ENCODE results near the gene SMAD7.

SMAD7 gene

DNA sequence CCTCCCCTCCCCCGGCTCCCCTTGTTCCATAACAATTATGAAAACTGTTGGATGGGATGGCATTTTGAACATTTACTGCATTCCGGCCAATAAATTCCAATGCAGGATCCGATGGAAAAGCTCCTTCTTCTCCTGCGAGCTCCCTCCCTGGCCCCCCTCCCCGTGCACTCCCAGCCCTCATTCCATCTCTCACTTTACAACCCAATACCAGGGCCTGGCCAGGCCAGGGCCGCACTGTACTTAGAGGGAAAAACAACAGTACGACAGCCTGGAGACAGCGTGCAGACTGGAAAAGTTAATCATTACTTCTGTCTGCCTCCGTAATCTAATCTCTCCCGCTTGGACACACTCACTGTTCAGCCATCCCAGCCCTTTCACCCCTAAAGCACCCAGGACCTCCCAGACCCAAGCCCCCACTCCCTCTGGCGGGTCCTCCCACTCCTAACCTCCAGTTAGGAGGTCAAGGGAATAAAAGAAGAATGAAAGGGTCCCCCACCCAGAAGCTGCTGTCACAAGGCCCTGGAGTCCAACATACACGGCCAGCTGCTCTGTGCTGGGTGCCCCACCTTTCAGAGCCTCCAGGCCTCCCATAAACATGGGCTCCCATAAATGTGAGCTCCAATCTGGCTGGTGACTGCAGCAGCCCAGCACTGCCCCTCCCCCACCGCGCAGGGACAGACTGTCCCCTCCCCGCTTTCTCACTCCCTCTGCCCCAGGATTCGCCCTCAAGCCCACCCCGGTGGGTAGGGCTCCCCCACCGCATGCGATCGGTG is 20.6 kb downstream of the SMAD7 start:
- no peak for DNase-seq (ENCODE audit: low spot score)

DNA sequence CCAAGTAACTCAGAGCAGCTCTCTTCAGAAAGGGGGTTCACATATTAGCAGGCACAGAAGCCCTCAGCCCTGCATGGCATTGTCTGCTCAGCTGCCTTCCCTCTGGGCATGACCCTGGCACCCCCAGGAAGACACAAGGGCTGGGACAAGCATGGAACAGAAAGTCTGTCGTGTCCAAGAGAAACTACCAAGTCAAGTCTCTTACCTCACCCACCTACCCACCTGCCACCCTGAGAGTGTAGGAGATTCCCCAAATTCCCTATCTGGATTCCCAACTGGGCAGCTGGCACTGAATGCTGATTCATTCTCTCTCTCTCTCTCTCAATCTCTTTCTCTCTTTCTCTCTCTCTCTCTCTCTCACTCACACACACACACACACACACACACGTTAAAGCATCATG is 21.6 kb downstream of the SMAD7 start:
- DNase-seq (ENCODE audit: low spot score), result no peak

DNA sequence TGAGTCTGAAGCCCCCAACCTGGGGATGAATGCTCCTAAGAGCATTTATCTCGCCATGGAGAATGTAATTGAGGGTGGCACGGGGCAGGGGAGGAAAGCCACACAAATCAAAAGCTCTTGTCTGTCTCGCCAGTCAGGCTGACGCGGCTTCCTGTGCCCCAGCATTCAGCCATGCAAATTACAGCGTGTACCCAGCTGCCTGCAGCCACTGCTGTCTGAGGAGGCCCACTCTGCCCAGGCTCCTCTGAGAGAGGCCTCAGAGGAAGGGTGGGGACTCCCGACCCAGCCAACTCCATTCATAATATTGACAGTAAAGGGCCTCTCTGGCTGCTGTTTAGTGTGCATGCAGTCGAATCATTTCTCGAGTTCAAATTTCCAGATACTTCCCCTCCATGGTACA is 22.0 kb downstream of the SMAD7 start:
- DNase-seq (ENCODE audit: low spot score), result peak; percentile 82

DNA sequence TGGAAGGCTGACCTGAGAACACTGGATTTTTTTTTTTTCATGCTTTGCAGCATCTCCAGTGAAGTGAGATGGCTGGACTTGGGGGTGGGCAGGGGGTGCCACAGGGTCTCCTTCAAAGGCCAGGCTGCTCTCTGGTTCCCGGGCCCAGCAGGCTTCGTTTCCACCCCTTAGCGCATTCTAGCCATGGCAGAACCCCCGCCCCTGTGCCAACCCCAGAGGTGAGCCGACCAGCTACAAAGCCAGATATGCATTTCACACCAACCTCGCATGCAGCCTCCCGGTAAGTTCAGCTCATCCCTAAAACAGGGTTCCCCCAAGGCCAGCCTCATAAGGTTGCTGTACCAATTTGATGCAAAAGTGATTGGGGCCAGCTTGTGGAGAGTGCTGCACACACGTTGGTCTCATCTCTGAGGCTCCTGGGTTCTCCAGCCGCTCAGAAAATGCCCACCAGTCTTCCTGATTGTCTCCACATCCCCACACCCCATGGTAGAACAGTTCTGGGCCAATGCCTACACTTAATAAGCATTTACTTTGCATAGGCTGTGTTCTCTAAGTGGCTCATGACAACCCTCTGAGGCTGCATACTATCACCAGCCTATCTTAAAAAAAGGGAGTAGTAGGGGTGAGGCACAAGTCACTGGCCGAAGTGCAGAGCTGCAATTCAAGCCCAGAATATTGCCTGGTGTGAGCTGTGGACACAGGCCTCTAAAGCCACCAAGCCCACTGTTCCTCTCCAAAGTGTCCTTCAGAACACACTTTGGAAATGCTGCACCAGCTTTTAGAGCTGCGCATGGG is 23.3 kb downstream of the SMAD7 start:
- no peak for DNase-seq (ENCODE audit: low spot score)

DNA sequence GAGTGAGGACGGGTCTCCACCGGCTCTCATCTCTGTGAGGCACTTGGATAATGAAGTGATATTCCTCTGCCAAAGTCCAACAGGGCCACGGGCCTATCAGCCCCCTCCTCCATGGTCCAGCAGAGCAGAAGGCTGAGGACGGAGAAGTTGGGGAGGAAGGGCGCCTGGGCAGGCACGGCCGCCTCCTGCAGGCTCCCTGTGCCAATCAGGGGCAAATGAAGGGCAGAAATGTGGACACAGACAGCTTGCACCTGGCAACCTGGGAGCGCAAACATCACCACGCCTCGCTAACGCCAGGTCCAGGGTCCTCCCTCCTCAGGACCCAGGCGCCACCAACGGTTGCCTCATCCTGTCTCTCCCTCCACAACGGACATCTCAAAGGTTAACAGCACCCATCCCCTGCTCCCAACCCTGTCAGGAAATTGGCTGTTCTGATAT is 24.3 kb downstream of the SMAD7 start:
- DNase-seq (ENCODE audit: low spot score), result no peak

DNA sequence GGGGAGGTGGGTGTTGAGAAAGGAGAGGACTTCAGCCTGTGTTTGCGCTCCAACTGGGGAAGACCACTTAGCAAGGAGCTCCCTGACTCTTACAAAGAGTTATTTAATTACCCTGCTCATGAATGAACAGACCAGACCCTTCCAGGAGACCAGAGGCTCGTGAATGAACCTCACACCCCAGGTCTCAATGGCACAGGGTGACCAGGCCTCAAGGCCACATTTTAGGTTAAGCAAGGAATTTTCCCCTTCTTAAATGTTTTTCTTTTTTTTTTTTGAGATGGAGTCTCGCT is 25.3 kb downstream of the SMAD7 start:
- no peak for DNase-seq (ENCODE audit: low spot score)

DNA sequence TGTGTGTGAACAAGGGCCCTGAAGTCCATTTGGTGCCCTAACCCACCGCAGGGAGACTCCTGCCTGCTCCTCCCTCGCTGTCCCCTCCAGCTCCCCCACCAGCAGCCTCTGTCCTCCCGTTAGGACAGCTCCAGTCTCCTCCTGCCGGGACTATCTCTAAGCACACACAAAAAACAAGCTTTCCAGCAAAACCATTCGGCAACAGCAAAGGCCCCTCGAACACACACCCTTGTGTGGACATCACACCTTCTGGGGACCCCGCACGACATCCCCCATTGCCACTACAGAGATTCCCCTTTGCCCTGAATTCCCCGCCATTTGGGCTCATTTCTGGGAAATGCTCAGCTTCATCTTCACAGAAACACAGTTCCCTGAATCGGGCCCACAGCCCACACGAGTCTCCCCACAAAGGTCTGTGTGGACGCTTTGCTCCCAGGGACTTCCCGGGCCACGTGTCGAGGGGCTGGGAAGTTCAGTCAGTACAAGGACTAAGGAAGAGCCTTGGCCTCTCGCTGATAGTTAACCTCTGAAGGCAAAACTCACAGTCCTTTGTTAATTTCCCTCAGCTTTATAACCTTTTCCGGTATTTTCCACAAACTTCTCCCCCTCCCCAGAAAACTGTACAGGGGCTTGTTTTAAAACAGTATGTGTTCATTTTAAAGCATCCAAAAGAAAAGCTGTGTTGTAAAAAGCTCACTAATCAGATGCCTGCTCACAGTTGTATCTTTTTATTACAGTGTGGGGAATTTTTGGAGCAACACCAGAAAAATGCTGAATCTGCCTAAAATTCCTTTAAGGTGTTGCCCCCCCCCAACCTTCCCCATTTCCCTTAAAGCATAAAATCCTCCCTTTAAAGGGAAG is 25.9 kb downstream of the SMAD7 start:
- no peak for DNase-seq (ENCODE audit: low spot score)

DNA sequence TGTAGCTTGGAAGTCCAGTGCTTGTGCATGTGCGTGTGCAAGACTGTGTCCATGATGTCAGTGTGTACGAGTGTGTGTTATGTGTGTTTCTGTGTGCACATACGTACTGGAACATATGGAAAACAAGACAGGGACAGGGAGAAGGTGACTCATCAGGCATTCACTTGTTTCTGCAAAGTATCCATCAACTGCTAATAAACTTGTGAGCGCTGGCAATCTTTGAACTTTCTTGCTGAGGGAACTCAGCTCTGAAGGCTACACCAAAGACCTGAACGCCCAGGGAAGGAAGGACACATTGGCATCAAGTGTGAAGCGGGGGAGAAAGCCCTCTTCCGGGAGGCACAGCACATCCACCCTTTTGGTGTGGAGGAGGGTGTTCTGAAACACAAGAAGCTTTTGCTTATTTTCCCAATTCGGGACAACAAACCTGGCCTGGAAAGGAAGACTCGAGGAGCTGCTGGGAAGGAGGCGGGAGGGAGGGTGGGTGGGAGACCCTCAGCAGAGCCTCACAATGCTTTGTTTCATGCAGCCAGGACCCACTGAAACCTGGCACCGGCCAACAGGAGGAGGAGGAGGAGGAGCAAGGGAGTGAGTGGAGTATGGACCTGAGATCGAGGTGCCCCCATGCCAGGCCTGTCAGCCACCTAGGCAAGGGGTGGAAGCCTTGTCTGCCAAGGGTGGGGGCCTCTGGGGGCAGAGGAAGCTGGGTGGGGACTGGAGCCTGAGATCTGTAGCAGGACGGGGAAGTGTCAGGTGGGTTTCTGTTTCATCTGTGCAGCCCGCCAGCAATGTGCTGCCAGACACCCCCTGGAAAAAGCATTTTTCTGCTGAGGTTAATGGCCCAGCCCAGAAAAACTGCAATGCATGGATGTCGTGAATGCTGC is 26.8 kb downstream of the SMAD7 start:
- no peak for DNase-seq (ENCODE audit: low spot score)

DNA sequence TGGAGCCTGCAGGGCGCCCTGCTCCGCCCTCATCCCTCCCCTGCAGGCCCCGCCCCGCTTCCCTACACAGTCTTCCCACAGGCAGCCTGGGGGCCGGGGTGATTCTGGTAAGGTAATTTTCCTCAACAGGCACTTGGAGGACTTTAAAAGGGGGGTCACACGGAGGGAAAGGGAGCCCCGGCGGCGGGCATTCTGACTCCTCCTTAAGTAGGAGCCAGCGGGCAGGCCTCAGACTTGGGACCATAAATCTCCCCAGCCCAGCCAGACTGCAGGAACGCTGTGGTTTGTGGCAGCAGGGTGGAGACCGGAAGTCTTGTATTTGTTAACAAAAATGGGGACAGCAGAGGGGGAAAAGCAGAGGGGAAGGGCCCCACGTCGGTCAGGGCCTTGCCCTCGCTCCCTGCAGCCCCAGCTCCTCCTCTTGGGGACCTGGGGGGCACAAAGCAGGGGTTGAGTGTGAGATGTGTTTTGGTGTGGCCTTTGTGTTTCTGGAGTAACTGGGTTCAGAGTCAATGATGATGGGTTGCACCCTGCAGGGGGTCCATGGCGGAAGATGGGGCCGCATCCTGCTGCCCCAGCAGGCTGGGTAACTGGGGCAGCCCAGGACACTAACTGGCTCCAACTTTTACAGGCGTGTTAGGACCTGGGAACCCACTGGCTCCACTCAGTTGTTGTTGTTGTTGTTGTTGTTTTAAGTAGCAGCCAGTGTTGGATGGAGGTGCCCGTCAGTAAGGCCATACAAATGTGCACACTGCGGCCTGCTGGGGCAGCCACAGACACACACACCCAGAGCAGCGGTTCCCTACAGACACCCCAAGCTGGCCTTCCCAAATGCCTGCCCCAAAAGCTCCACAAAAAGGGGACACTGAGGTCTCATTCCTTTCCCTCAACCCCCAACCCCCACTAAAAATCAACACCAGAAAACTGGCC is 27.7 kb downstream of the SMAD7 start:
- no peak for DNase-seq (ENCODE audit: low spot score)

DNA sequence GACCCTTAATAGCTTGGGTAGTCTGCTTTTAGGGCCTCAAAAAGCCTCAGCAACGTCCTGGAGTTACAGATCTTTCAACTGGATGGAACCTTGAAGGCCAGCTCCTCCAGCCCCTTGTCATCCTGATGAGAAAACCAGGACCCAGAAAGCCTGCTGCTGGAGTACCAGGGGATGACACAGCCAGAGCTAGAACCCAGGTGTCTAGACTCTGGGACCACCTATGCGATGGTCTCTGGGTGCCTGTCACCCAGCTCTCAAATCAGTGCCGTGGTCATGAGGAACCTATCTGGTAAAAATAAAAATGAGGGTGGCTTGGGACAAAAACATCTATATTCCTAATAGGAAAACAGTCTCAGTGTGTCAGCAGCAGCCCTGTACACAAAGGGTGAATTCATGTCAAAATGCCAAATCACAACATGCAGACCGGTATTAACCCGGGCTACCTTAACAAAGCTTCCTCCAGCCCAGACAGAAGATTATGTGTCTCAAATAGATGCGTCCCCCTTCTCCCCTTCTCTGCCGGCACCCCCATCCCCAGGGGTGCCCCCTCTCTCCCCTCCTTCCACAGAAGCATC is 28.5 kb downstream of the SMAD7 start:
- DNase-seq (ENCODE audit: low spot score), result no peak

DNA sequence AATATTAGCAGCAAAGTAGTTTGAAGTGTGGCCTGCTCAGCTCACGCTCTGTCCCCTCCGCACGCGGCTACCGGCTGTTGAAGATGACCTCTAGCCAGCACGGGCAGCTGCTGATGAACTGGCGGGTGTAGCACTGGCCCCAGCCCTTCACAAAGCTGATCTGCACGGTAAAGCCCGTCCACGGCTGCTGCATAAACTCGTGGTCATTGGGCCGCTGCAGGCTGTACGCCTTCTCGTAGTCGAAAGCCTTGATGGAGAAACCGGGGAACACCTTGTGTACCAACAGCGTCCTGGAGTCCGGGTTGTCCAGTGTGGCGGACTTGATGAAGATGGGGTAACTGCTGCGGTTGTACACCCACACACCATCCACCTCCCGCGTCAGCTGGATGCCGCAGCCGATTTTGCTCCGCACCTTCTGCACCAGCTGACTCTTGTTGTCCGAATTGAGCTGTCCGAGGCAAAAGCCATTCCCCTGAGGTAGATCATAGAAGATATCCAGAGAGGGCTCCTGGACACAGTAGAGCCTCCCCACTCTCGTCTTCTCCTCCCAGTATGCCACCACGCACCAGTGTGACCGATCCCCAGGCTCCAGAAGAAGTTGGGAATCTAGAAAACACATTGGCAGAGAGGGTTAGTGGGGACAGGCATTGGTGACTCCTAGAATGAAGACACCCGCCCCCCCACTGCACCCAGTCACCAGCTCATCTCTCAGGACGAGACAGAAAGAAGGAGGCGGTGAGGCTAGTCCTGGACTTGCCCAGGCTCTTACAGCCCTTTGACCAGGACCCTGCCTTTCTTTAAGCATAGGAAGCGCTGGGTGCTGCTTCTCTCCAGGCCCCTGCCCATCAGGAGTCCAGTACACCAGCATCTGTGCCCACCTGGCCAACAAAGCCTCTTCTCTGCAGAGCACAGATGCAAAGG is 29.2 kb downstream of the SMAD7 start:
- no peak for DNase-seq (ENCODE audit: low spot score)

DNA sequence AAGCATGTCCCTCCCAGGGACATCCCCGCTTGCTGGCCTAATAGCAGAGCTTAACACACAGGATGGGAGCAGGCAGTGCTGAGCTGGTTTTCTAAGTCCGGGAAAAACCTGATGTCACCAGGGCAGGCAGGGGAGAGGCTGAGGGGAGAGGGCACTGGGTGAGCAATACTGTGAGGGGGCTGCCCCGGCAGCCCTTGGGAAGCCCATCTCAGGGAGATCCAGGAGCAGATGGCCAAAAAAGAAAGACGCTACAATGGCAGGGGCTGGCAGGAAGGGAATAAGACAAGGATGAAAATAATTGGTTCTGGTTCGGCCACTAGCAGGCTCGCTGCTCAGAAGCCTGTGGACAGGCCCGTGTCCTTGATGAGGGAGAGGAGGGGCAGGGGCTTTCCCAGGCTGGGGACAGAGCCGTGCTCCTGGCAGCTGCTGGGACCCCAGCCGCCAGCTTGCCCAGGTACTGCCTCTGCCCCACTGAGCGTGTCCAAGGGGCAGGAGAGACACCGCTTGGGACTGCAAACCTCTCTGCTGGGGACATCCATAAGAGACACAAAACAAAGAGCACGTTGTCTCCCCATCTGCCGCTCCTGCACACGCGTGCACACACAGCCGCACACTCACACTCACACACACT is 30.2 kb downstream of the SMAD7 start:
- no peak for DNase-seq (ENCODE audit: low spot score)

DNA sequence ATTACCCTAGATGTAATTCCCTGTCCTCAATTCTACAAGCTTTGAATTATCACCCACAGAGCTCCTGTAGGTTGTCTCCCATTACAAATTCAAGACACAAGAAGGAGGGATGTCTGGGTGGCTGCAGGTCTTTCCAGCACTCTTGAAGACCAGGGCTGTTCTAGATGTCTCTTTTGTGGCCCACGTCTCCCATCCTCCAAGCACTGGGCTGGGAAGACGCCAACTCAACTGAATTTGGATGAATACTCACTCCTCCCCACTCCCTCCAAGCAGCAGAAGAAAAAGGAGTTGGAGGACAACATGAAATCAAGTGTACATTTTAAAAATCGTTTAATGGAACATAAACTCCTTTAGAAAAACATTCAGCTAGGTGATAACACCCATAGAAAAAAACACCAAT is 31.2 kb downstream of the SMAD7 start:
- DNase-seq (ENCODE audit: low spot score), result no peak

DNA sequence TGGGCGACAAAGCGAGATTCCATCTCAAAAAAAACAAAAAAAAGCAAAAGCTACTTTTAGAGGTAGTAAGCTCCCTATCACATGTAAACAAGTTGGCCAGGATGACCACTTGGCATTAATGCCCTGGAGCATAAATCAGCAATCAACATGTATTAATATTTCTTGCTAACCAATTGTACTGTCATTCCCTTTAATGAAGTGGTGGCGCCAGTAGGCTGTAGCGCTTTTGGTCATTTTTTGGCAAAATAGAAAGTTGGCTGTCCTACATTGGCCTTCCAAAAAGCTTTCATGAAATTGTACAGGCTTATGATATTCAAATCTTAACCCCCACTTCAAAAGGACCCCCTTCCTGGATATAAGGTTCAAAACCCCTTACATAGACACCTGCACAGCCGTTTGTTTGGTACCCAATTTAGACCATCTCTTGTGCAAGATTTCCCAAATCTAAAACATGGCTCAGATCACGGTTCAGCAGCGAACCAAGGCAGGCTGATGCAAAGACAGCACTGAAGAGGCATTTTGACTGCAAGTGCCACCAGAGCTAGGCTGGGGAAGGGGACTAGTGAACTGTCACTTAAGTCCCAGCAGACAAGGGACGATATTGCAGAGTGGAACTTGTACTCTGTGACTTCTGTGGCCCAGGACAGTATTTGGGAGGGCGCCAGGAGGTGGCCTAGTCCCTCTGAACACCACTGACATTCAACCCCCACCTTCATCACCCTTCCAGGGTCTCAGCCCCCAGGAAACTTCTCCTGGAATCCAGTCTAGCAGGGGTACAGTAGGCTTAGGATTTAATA is 31.9 kb downstream of the SMAD7 start:
- no peak for DNase-seq (ENCODE audit: low spot score)

DNA sequence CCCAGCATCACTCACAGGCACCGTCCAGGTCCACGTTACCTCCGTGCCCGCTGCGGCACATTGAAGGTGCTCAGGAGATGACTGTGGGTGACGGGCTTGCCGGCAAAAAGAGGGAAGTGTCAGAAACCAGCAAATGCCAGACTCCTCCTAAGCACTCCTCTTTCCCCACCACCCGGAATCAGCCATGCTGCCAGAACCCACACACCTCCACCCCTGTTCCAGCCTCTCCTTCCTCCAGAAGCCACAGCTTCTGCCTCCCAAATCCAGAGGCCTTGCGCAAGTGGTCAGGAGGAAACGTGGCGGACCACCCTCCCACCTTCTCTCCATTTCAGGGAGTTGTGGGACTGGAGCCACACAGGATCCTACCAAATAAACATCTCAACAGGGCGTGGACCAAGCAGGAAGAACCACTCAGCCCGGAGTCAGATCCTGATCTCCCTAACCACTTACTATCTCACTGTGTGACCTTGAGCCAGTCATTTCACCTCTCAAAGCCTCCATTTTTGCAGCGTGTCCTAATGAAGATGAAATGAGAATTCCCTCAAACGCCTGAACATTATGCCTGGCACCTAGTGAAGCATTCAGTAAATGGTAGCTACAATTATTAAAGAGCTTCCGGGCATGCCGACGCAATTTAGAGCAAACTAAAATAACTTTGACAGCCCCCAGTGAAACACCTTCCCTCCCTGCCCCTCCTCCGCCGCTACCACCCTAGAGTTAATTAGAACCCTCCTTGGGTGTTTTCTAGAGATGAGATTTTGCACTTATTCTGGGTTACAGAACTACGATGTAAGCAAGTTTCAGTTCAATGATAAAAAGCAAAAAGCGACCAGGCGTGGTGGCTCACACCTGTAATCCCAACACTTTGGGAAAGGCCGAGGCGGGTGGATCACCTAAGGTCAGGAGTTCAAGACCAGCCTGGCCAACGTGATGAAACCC is 32.9 kb downstream of the SMAD7 start:
- DNase-seq (ENCODE audit: low spot score), result no peak

DNA sequence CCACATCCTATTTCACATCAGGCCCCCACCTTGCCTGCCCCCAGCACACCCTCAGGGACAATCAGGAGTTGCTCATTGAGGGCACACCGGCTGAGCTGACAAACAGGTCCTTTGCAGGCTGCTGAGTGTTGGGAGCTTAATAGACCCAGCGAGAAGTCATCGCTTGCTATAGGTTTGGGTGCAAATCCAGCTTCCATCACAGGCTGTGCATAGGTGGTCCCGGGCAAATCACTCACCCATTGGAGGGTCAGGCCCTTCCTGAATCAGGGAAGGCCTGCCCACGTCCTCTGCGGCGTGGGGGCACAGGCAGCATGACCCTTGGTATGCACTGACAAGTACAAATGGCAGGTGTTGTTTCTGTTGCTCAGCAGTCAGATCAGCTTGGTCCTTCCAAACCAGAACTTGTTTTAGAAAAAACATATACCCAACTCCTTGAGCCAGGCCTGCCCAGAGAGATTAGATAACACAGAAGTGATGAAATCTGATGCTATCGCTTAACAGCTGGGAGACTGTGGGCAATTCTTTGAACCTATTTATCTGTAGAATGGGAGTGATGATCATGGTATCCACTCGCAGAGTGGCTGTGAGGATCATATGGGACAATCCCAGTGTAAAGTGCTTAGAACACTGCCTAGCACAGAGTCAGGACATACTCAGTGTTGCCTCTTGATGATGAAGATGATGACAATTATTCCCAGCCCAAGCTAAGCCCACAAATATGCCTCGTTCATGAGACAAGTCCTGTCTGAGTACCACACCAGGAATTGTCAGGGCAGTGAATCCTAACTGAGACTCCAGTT is 34.9 kb downstream of the SMAD7 start:
- DNase-seq (ENCODE audit: low spot score), result no peak

All from kidney capillary endothelial cell (primary cell).